HG03280 (cell line): ENCODE results near the gene MINDY4.

Experiments
- ATAC-seq: cut with Tn5 transposase; IDR thresholded peaks from one replicate; pipeline ENCODE4 v1.9.1; 2021; ENCODE audit warnings: mild to moderate bottlenecking, moderate library complexity; ENCODE audit not compliant: unreplicated experiment

Gene MINDY4

GRCh38 chr7:30740417-30741181, 30.6 kb upstream of the MINDY4 start:
- ATAC-seq: no peak

- ATAC-seq: no peak
Measured at GRCh38 chr7:30741289-30741688, 29.9 kb upstream of the MINDY4 start.

- ATAC-seq: no peak
Measured at GRCh38 chr7:30743371-30744074, 27.7 kb upstream of the MINDY4 start.

GRCh38 chr7:30744075-30744417, 27.2 kb upstream of the MINDY4 start:
- no peak for ATAC-seq

GRCh38 chr7:30745261-30745941, 25.8 kb upstream of the MINDY4 start:
- ATAC-seq: no peak

- no peak for ATAC-seq
Measured at GRCh38 chr7:30750010-30750409, 21.2 kb upstream of the MINDY4 start.

GRCh38 chr7:30750683-30751650, 20.2 kb upstream of the MINDY4 start:
- ATAC-seq: no peak

- ATAC-seq: no peak
Measured at GRCh38 chr7:30751696-30752273, 19.4 kb upstream of the MINDY4 start, which contains the start of gene INMT. Gene INMT (plus strand): TSS chr7:30752135. CDS start chr7:30752151, 16 bp downstream.

GRCh38 chr7:30752484-30752883, 18.7 kb upstream of the MINDY4 start:
- no peak for ATAC-seq

- ATAC-seq: no peak
Measured at GRCh38 chr7:30752979-30753378, 18.2 kb upstream of the MINDY4 start.

- ATAC-seq: no peak
Measured at GRCh38 chr7:30754315-30754877, 16.8 kb upstream of the MINDY4 start.

- no peak for ATAC-seq
Measured at GRCh38 chr7:30755384-30756154, 15.6 kb upstream of the MINDY4 start.

GRCh38 chr7:30757342-30757692, 13.9 kb upstream of the MINDY4 start:
- ATAC-seq: no peak

GRCh38 chr7:30760514-30761213, 10.6 kb upstream of the MINDY4 start:
- no peak for ATAC-seq

- ATAC-seq: no peak
Measured at GRCh38 chr7:30761214-30762156, 9.7 kb upstream of the MINDY4 start.

- peak; percentile 91 for ATAC-seq
Measured at GRCh38 chr7:30764030-30764975, 6.9 kb upstream of the MINDY4 start.

- no peak for ATAC-seq
Measured at GRCh38 chr7:30765408-30765807, 5.8 kb upstream of the MINDY4 start.
